Neutrophil (primary cell): ENCODE results near the gene ANKRD66.
A peak's percentile ranks its signal among the peaks of the same experiment; 100 is the strongest.

Source experiments
- H3K27ac ChIP-seq: fragments of 200-600 bp; sonication (generic); 2 replicates; pipeline ENCODE4 v1.5.1; 2016; ENCODE audit warnings: mild to moderate bottlenecking, moderate library complexity
- H3K27me3 ChIP-seq: fragments of 200-600 bp; sonication (generic); 2 replicates; pipeline ENCODE4 v1.6.0; 2016; ENCODE audit warnings: mild to moderate bottlenecking
- H3K36me3 ChIP-seq: fragments of 200-600 bp; sonication (generic); 2 replicates; pipeline ENCODE4 v1.5.1; 2017
- H3K4me1 ChIP-seq, 2 experiments: fragments of 200-600 bp in 1 of 2; sonication (generic) in 1 of 2; 1 replicate in 1 of 2; 2 replicates in 1 of 2; pipeline versions ENCODE4 v1.5.1 to v1.6.1; 2013 to 2016; ENCODE audit warnings: low read depth in 1 of 2, low read length in 1 of 2, mild to moderate bottlenecking in 1 of 2, moderate library complexity in 1 of 2; ENCODE audit not compliant: control insufficient read depth in 1 of 2, insufficient read depth in 1 of 2
- H3K4me3 ChIP-seq, 2 experiments: fragments of 200-600 bp in 1 of 2; sonication (generic) in 1 of 2; 1 replicate in 1 of 2; 2 replicates in 1 of 2; pipeline ENCODE4 v1.5.1; 2013 to 2016; ENCODE audit warnings: low read depth in 1 of 2, low read length in 1 of 2, mild to moderate bottlenecking in 1 of 2, moderate library complexity in 1 of 2
- H3K9me3 ChIP-seq: fragments of 200-600 bp; sonication (generic); 2 replicates; pipeline ENCODE4 v1.5.1; 2016
- TF ChIP-seq, protein P1 (sequence below): fragments of 200-600 bp; sonication (generic); IDR thresholded peaks from 2 replicates; pipeline ENCODE4 v1.5.1; 2016; ENCODE audit warnings: antibody characterized with exemption

ANKRD66 gene

DNA sequence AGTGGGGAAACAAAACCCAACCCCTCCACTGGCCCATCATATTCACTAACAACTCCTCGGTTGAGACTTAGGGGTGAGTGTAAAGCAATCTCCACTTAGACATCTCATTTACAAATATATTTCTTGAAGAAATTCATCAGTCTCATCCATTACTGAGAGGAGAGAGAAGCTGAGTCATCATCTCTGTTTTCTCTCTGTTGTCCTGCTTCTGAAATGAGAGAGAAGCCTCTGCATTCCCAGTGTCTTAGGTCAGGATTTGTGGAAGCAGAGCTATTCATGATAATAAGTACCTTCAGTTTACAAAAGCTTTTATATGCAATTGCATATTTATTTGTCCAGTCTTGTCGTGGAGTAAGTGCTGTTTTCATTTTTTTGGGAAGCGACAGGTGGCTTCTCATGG lies 47.3 kb downstream of the ANKRD66 start:
- no peak overlapping the region for H3K4me3 ChIP-seq
- peaks cover 36 to 46% of the 10 kb centered on the region in 2 experiments for H3K4me1 ChIP-seq
- no peaks in the 10 kb centered on the region for H3K27me3 ChIP-seq
- H3K27ac ChIP-seq, result no peak overlapping the region
- TF ChIP-seq, protein P1, sequence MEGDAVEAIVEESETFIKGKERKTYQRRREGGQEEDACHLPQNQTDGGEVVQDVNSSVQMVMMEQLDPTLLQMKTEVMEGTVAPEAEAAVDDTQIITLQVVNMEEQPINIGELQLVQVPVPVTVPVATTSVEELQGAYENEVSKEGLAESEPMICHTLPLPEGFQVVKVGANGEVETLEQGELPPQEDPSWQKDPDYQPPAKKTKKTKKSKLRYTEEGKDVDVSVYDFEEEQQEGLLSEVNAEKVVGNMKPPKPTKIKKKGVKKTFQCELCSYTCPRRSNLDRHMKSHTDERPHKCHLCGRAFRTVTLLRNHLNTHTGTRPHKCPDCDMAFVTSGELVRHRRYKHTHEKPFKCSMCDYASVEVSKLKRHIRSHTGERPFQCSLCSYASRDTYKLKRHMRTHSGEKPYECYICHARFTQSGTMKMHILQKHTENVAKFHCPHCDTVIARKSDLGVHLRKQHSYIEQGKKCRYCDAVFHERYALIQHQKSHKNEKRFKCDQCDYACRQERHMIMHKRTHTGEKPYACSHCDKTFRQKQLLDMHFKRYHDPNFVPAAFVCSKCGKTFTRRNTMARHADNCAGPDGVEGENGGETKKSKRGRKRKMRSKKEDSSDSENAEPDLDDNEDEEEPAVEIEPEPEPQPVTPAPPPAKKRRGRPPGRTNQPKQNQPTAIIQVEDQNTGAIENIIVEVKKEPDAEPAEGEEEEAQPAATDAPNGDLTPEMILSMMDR, result no peak
- H3K36me3 ChIP-seq, result no peaks in the 10 kb centered on the region
- no peaks in the 10 kb centered on the region for H3K9me3 ChIP-seq

DNA sequence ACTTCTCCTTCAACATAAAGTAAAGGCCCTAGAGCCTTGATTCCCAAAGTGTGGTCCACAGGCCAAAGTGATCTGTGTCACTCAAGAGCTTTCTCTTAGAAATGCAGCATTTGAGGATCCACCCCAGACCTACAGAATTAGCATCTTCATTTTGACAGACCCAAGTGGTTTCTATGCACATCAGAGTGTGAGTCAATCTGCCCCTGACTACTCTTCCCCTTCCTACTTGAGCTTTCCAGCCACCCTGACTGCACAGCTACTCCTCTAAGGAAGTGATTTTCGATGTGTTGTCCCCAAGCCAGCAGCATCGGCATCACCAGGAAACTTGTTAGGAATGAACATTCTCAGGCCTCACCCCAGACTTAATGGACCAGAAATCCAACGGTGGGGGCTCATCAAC lies 49.1 kb downstream of the ANKRD66 start:
- no peaks in the 10 kb centered on the region for H3K36me3 ChIP-seq
- no peak overlapping the region for H3K27ac ChIP-seq
- no peaks in the 10 kb centered on the region for H3K9me3 ChIP-seq
- no peak overlapping the region for H3K4me3 ChIP-seq
- H3K4me1 ChIP-seq, result peaks cover 23 to 30% of the 10 kb centered on the region in 2 experiments
- TF ChIP-seq, protein P1, result no peak
- no peaks in the 10 kb centered on the region for H3K27me3 ChIP-seq

DNA sequence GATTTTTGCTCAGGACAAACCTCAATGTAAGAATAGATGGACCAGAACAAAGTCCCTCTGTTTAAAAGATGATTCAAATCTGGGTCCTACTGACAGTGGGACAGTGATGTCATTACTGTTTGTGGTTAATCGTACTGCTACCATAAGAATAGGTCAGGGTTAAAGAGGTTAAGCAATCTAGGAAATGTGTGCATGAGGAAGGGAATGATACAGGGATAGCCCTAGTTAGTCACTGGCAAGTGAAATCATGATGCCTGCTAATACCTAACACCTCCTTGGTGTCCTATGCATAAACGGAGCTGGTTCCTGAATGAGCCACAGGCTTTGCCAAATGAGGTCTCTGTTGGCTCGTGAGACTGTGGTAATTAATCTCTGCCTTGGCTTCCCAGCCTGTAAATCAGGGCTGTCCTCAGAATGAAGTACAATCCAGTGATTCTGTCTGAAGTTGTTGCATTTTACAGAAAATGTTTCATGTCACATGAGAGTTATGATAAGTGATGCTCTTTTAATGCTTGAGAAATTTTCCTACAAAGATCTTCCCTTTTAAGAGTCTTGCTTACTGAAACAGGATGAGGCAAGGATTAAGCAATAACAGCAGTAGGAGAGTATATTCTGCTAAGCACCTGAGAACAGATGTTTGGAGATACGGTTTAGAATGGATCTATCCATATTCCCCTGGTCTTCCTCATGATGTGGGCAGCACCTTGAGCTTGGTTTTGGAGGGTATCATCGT lies 50.3 kb downstream of the ANKRD66 start:
- no peaks in the 10 kb centered on the region for H3K27me3 ChIP-seq
- peak overlapping the region in 1 of 2 experiments; percentile 8 for H3K4me3 ChIP-seq
- TF ChIP-seq, protein P1, result no peak
- H3K4me1 ChIP-seq, result peaks cover 19 to 21% of the 10 kb centered on the region in 2 experiments
- H3K27ac ChIP-seq, result no peak overlapping the region
- H3K36me3 ChIP-seq, result no peaks in the 10 kb centered on the region
- no peaks in the 10 kb centered on the region for H3K9me3 ChIP-seq

GRCh38 chr6:46799657-46800056 lies 52.9 kb downstream of the ANKRD66 start:
- Histone ChIP-seq H3K27me3 (no peaks in the 10 kb centered on the region), H3K4me1 (peaks cover 11 to 14% of the 10 kb centered on the region in 2 experiments), H3K9me3 (no peaks in the 10 kb centered on the region), H3K36me3 (no peaks in the 10 kb centered on the region), H3K4me3 (no peak overlapping the region), H3K27ac (no peak overlapping the region)
- TF ChIP-seq, protein P1, result no peak

GRCh38 chr6:46808806-46809205 lies 62.1 kb downstream of the ANKRD66 start:
- H3K4me1 ChIP-seq, result no peaks in the 10 kb centered on the region
- no peaks in the 10 kb centered on the region for H3K36me3 ChIP-seq
- no peaks in the 10 kb centered on the region for H3K9me3 ChIP-seq
- TF ChIP-seq, protein P1, result no peak
- H3K27ac ChIP-seq, result no peak overlapping the region
- no peak overlapping the region for H3K4me3 ChIP-seq
- peaks cover 12% of the 10 kb centered on the region for H3K27me3 ChIP-seq
